DOHH2 (cell line): ENCODE results near the gene FAM81A.

Source experiments
- H3F3A ChIP-seq: fragments of 200-600 bp; sonication (generic), shearing (Covaris generic); 2 replicates; pipeline ENCODE4 v1.6.0; 2016; ENCODE audit warnings: antibody characterized with exemption, mild to moderate bottlenecking; ENCODE audit not compliant: control insufficient read depth, insufficient read depth
- H3K27ac ChIP-seq: fragments of 200-600 bp; sonication (generic); 2 replicates; pipeline ENCODE4 v1.5.1; 2014; ENCODE audit warnings: low read depth, mild to moderate bottlenecking, low read length, moderate library complexity
- H3K27me3 ChIP-seq: fragments of 200-600 bp; sonication (generic); 2 replicates; pipeline ENCODE4 v1.6.1; 2014; ENCODE audit warnings: mild to moderate bottlenecking, low read length, mixed read lengths; ENCODE audit not compliant: control insufficient read depth
- H3K36me3 ChIP-seq: fragments of 200-600 bp; sonication (generic); 2 replicates; pipeline ENCODE4 v1.6.1; 2014; ENCODE audit warnings: mild to moderate bottlenecking, low read length, moderate library complexity, mixed read lengths; ENCODE audit not compliant: control insufficient read depth
- H3K4me1 ChIP-seq: fragments of 200-600 bp; sonication (generic); 2 replicates; pipeline ENCODE4 v1.6.1; 2014; ENCODE audit warnings: mild to moderate bottlenecking, low read length, mixed read lengths; ENCODE audit not compliant: control insufficient read depth
- H3K4me2 ChIP-seq: fragments of 200-600 bp; sonication (generic); 2 replicates; pipeline ENCODE4 v1.6.0; 2014; ENCODE audit warnings: mild to moderate bottlenecking, low read length, moderate library complexity
- H3K4me3 ChIP-seq: fragments of 200-600 bp; sonication (generic); 2 replicates; pipeline ENCODE4 v1.5.1; 2014; ENCODE audit warnings: mild to moderate bottlenecking, low read length, mixed read lengths
- H3K79me2 ChIP-seq: fragments of 200-600 bp; sonication (generic); 2 replicates; pipeline ENCODE4 v1.6.1; 2014; ENCODE audit warnings: mild to moderate bottlenecking, low read length, mixed read lengths; ENCODE audit not compliant: control insufficient read depth
- H3K9me2 ChIP-seq: fragments of 200-600 bp; sonication (generic); replicated peaks from 2 replicates; pipeline ENCODE4 v1.6.1; 2014; ENCODE audit warnings: mild to moderate bottlenecking, low read length, mixed read lengths; ENCODE audit not compliant: control insufficient read depth
- H3K9me3 ChIP-seq: fragments of 200-600 bp; sonication (generic); 2 replicates; pipeline ENCODE4 v1.6.1; 2014; ENCODE audit warnings: antibody characterized with exemption, low read length, mixed read lengths; ENCODE audit not compliant: control insufficient read depth, insufficient read depth
- H4K20me1 ChIP-seq: fragments of 200-600 bp; sonication (generic); 2 replicates; pipeline ENCODE4 v1.6.0; 2014; ENCODE audit warnings: low read depth, mild to moderate bottlenecking, antibody characterized with exemption, low read length, moderate library complexity; ENCODE audit not compliant: control insufficient read depth, insufficient read depth
- EZH2phosphoT487 ChIP-seq: fragments of 200-600 bp; sonication (generic); IDR thresholded peaks from 2 replicates; pipeline ENCODE4 v1.6.1; 2017; ENCODE audit warnings: borderline replicate concordance, mild to moderate bottlenecking, antibody characterized with exemption, low read length, moderate library complexity, mixed read lengths
- TF ChIP-seq, protein P1 (sequence below): fragments of 200-600 bp; sonication (generic); IDR thresholded peaks from one replicate; pipeline ENCODE4 v1.5.1; 2014; ENCODE audit warnings: antibody characterized with exemption, mild to moderate bottlenecking, low read depth, low read length; ENCODE audit not compliant: poor library complexity, severe bottlenecking

Gene FAM81A

DNA sequence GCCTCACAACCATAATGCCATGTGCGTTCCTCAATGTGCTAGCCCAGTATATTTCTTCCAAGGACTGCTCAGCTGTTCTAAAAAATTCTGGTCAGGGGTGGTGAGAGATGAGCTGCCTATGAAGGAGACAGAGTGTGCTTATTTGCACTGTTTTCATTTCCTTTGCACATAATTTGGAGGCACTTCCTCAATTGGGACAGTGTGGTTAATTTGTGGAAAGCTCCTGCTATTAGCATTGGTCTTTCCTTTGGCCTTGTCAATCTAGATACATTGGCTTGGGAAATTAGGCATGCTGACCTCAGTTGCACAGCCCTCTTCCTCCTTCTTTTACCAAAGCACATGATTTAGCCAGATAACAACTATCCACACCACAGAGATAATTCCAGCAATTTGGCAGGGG, 9.4 kb downstream of the FAM81A start:
- no peaks in the 10 kb centered on the region for H4K20me1 ChIP-seq
- peaks cover 32% of the 10 kb centered on the region for H3K36me3 ChIP-seq
- H3K9me3 ChIP-seq = no peaks in the 10 kb centered on the region
- TF ChIP-seq EZH2phosphoT487 = no peak
- TF ChIP-seq, protein P1, sequence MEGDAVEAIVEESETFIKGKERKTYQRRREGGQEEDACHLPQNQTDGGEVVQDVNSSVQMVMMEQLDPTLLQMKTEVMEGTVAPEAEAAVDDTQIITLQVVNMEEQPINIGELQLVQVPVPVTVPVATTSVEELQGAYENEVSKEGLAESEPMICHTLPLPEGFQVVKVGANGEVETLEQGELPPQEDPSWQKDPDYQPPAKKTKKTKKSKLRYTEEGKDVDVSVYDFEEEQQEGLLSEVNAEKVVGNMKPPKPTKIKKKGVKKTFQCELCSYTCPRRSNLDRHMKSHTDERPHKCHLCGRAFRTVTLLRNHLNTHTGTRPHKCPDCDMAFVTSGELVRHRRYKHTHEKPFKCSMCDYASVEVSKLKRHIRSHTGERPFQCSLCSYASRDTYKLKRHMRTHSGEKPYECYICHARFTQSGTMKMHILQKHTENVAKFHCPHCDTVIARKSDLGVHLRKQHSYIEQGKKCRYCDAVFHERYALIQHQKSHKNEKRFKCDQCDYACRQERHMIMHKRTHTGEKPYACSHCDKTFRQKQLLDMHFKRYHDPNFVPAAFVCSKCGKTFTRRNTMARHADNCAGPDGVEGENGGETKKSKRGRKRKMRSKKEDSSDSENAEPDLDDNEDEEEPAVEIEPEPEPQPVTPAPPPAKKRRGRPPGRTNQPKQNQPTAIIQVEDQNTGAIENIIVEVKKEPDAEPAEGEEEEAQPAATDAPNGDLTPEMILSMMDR = no peak
- no peak overlapping the region for H3K27ac ChIP-seq
- H3K4me1 ChIP-seq = peaks cover 25% of the 10 kb centered on the region
- no peaks in the 10 kb centered on the region for H3K27me3 ChIP-seq
- no peaks in the 10 kb centered on the region for H3F3A ChIP-seq
- peaks cover 12% of the 10 kb centered on the region for H3K79me2 ChIP-seq
- H3K9me2 ChIP-seq = no peaks in the 10 kb centered on the region
- no peak overlapping the region for H3K4me2 ChIP-seq
- H3K4me3 ChIP-seq = no peak overlapping the region

DNA sequence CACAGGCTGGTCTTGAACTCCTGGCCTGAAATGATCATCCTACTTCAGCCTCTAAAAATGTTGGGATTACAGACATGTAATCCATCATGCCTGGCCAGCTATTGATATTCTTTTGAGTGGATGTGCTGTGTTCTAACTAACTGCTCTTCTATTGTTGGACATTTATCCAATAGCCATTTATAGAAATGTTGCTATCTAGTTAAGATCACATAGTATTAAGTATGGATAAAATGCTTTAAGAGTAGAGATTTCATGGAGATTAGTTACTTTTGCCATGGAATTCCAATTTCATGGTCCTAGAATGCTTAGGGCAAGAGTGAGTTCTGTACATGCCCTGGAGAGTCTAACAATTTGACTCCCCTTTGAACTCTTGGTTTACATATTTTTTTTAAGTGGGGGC, 10.9 kb downstream of the FAM81A start:
- TF ChIP-seq EZH2phosphoT487 = no peak
- TF ChIP-seq, protein P1 = no peak
- no peak overlapping the region for H3K4me3 ChIP-seq
- H4K20me1 ChIP-seq = no peaks in the 10 kb centered on the region
- H3K4me2 ChIP-seq = no peak overlapping the region
- H3K9me2 ChIP-seq = no peaks in the 10 kb centered on the region
- no peak overlapping the region for H3K27ac ChIP-seq
- H3F3A ChIP-seq = no peaks in the 10 kb centered on the region
- peaks cover 23% of the 10 kb centered on the region for H3K36me3 ChIP-seq
- H3K9me3 ChIP-seq = no peaks in the 10 kb centered on the region
- peaks cover 6% of the 10 kb centered on the region; the same call in 1 of the 2 replicates for H3K79me2 ChIP-seq
- no peaks in the 10 kb centered on the region for H3K27me3 ChIP-seq
- peaks cover 12% of the 10 kb centered on the region; the same call in 1 of the 2 replicates for H3K4me1 ChIP-seq

DNA sequence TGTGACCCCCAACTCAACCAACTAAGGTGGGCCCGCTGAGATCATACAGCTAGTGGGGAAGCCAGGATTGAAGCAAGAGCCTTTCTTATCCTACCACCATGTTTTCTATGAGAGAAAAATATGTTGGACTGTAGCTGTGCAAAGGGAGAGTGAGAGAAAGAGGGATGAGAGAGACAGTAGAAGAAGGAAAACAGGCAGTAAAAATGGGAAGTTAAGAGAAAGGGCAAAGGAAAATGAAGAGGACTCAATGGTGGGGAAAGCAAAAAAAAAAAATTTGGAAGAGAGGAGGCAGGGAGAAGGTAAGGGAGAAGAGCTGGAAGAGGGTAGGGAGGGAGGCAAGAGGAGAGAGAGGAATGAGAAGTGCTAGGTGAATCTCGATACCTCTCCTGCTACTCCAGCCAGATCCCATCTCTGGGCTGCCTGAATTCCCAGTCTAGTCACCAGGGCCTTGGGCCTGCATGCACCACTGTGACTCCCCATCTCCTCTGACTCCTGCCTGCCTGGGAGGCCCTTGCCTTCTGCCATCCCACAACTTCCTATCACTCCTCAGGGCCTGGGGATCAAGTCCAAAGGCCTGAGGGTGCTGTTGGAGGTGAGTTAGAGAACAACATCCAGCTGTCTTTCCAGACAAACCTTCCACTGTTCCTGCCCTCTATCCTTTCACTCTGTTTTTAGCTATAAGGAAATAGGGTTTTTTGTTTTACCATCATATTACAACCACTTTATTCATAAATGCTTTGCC, 15.7 kb downstream of the FAM81A start:
- H3K79me2 ChIP-seq = no peaks in the 10 kb centered on the region
- no peaks in the 10 kb centered on the region for H3K4me1 ChIP-seq
- no peak overlapping the region for H3K4me3 ChIP-seq
- H3K9me3 ChIP-seq = no peaks in the 10 kb centered on the region
- H3K36me3 ChIP-seq = no peaks in the 10 kb centered on the region
- no peak for TF ChIP-seq EZH2phosphoT487
- TF ChIP-seq, protein P1 = no peak
- H3K27me3 ChIP-seq = no peaks in the 10 kb centered on the region
- no peaks in the 10 kb centered on the region for H4K20me1 ChIP-seq
- no peaks in the 10 kb centered on the region for H3K9me2 ChIP-seq
- H3K4me2 ChIP-seq = no peak overlapping the region
- no peaks in the 10 kb centered on the region for H3F3A ChIP-seq
- H3K27ac ChIP-seq = no peak overlapping the region
